K562 (cell line): Measurements from ENCODE around the gene DNAAF9. TPM values are rescaled to one million over a fixed set of nuclear protein-coding genes. Genes with fewer than 3 reads are reported as not detected.
"Not testable (repeated sequence)": the region's sequence is repeated elsewhere in the genome, so short reads cannot be mapped to it uniquely, and the experiment has no call there.

Source experiments
- ATAC-seq: fragments of 200-7000 bp; cut with Tn5 transposase; 3 replicates; pipeline ENCODE4 v1.9.1; 2020; ENCODE audit warnings: moderate library complexity
- BruUV-seq: library from RNA; stranded (reverse); fragments of 400-500 nt; replicated peaks from 2 replicates; lab custom pipeline; 2021; lab: Mats Ljungman, UMichigan
- CTCF ChIA-PET: fragments of 300-600 bp; formaldehyde crosslinking; extraction: SDS; loops from one replicate; lab custom pipeline; 2021; ENCODE audit warnings: low intra/inter-chr PET ratio; lab: Yijun Ruan, JAX
- POLR2A ChIA-PET: fragments of 300-600, 350-650 bp; sonication (Branson Sonifier 250); formaldehyde crosslinking; extraction: SDS; loops from one replicate; lab custom pipeline; 2021; ENCODE audit warnings: antibody characterized with exemption, inconsistent platforms; lab: Yijun Ruan, JAX
- DNase-seq, 4 experiments: peaks; one replicate each; pipeline versions ENCODE4 v3.0.0 to v3.0.0-alpha.2; 2011 to 2018; ENCODE audit warnings: low spot score in 3 of 4, mixed read lengths in 3 of 4; ENCODE audit errors: extremely low read depth in 1 of 4
- FAIRE-seq: peaks from 2 replicates; lab custom pipeline; 2011; peaks lifted over from hg19 to GRCh38; lab: Jason Lieb, UNC
- H2AFZ ChIP-seq: 2 replicates; pipeline ENCODE4 v1.6.0; 2011; ENCODE audit warnings: low read depth, low read length, control low read depth, inconsistent platforms
- H3K27ac ChIP-seq: fragments of 200-600 bp; 3 replicates; pipeline ENCODE4 v1.8.0; 2011; ENCODE audit warnings: low read depth, mild to moderate bottlenecking, control low read depth, inconsistent platforms, low read length, moderate library complexity, mixed read lengths; ENCODE audit errors: extremely low read depth
- H3K27me3 ChIP-seq, 2 experiments: fragments of 300-600 bp in 1 of 2; 2 replicates in 1 of 2; 3 replicates in 1 of 2; pipeline versions ENCODE4 v1.6.0 to v1.8.0; 2011; ENCODE audit warnings: inconsistent platforms in 2 of 2, low read length in 2 of 2, mild to moderate bottlenecking in 1 of 2, mixed read lengths in 1 of 2, moderate library complexity in 1 of 2; ENCODE audit not compliant: control insufficient read depth in 2 of 2, insufficient read depth in 2 of 2
- H3K36me3 ChIP-seq: fragments of 300-600 bp; 3 replicates; pipeline ENCODE4 v1.8.0; 2011; ENCODE audit warnings: mild to moderate bottlenecking, low read length, inconsistent platforms; ENCODE audit not compliant: control insufficient read depth, insufficient read depth
- H3K4me1 ChIP-seq, 2 experiments: fragments of 200-600 bp in 1 of 2; replicated peaks in 1 of 2; 2 replicates in 1 of 2; 3 replicates in 1 of 2; pipeline versions ENCODE4 v1.5.1 to v1.8.0; 2011; ENCODE audit warnings: inconsistent platforms in 2 of 2, low read length in 2 of 2, mild to moderate bottlenecking in 1 of 2, mixed read lengths in 1 of 2, moderate library complexity in 1 of 2; ENCODE audit not compliant: control insufficient read depth in 2 of 2, insufficient read depth in 2 of 2
- H3K4me2 ChIP-seq: 2 replicates; pipeline ENCODE4 v1.6.1; 2011; ENCODE audit warnings: low read length, control low read depth, inconsistent platforms, mixed read lengths; ENCODE audit not compliant: insufficient read depth
- H3K4me3 ChIP-seq: fragments of 200-600 bp; sonication (generic), shearing (Covaris generic); 2 replicates; pipeline ENCODE4 v1.5.1; 2016; ENCODE audit warnings: control low read depth, inconsistent platforms
- H3K79me2 ChIP-seq: fragments of 200-600 bp; 3 replicates; pipeline ENCODE4 v1.8.0; 2011; ENCODE audit warnings: low read length, inconsistent platforms; ENCODE audit not compliant: control insufficient read depth, insufficient read depth
- H3K9ac ChIP-seq, 2 experiments: 2 replicates each; pipeline versions ENCODE4 v1.6.0 to v1.6.1; 2011; ENCODE audit warnings: low read depth in 2 of 2, low read length in 2 of 2, control low read depth in 1 of 2, inconsistent platforms in 1 of 2, mild to moderate bottlenecking in 1 of 2, mixed read lengths in 1 of 2; ENCODE audit not compliant: insufficient read depth in 1 of 2
- H3K9me1 ChIP-seq: one replicate; pipeline ENCODE4 v1.6.0; 2011; ENCODE audit warnings: inconsistent platforms, mild to moderate bottlenecking, low read length, moderate library complexity; ENCODE audit not compliant: control insufficient read depth, insufficient read depth
- H3K9me3 ChIP-seq: replicated peaks from 2 replicates; pipeline ENCODE4 v1.5.1; 2011; ENCODE audit warnings: low read depth, low read length, inconsistent platforms; ENCODE audit not compliant: control insufficient read depth, insufficient read depth
- H4K20me1 ChIP-seq: replicated peaks from 2 replicates; pipeline ENCODE4 v1.6.1; 2011; ENCODE audit warnings: low read length, inconsistent platforms, mixed read lengths; ENCODE audit not compliant: control insufficient read depth, insufficient read depth
- CCAR2 ChIP-seq: fragments of 200-400 bp; formaldehyde crosslinking; IDR thresholded peaks from 2 replicates; pipeline ENCODE4 v1.6.1; 2017; ENCODE audit warnings: mild to moderate bottlenecking, low read depth, low read length
- CTBP1 ChIP-seq: fragments of 450-650 bp; IDR thresholded peaks from 2 replicates; pipeline ENCODE4 v1.6.1; 2016; ENCODE audit warnings: borderline replicate concordance
- MAFK ChIP-seq: IDR thresholded peaks from 2 replicates; pipeline ENCODE4 v1.6.1; 2011; ENCODE audit warnings: low read length, improper control_type of control experiment
- RBM25 ChIP-seq: fragments of 200-400 bp; formaldehyde crosslinking; IDR thresholded peaks from 2 replicates; pipeline ENCODE4 v1.6.1; 2018; ENCODE audit warnings: low read length, low read depth, moderate library complexity; ENCODE audit not compliant: severe bottlenecking
- ZNF121 ChIP-seq: sonication (generic); formaldehyde crosslinking; conservative IDR thresholded peaks from 2 replicates; pipeline ENCODE4 v1.8.0; 2022; ENCODE audit warnings: missing genetic modification reagents
- WGBS: fragments of 100-300 bp; shearing (Covaris generic); methylation state at CpG from one replicate; pipeline ENCODE4 v1.1.6; 2016; ENCODE audit warnings: low coverage, mixed read lengths; ENCODE audit not compliant: insufficient coverage; ENCODE audit errors: missing lambda C conversion rate; 5-methylcytosine and 5-hydroxymethylcytosine counted together
- in situ Hi-C: fragments of 300-500 bp; cut with MboI; formaldehyde crosslinking; loops from 4 replicates; pipeline ENCODE4 v1.15.0; 2018; ENCODE audit warnings: inconsistent platforms, mixed read lengths
- intact Hi-C: fragments of 100-400 bp; cut with micrococcal nuclease; formaldehyde crosslinking; loops from 2 replicates; pipeline ENCODE4 v1.14.2; 2022
- polyA plus RNA-seq, 8 experiments: library from polyadenylated mRNA; depleted of rRNA in 4 of 8; stranded (reverse) in 5 of 8; unstranded in 3 of 8; fragments of >200 nt; fragmentation: Nextera tagmentation in 2 of 8; fragmentation: Illumina TruSeq in 1 of 8; extraction: Ambion mirVana in 2 of 8; extraction: Trizol in 1 of 8; gene quantifications; 2 replicates each; pipeline versions ENCODE4 v1.2.1 to v1.2.3, GENCODE V29; 2011 to 2014; ENCODE audit warnings: inconsistent platforms in 1 of 8, missing spikeins in 1 of 8
- total RNA-seq, 7 experiments: library from RNA; depleted of rRNA in 6 of 7; stranded (reverse); fragments of >200 nt in 6 of 7; fragmentation: Illumina TruSeq in 2 of 7; extraction: Trizol in 2 of 7; gene quantifications; 2 replicates each; pipeline versions ENCODE4 v1.2.1 to v1.2.3, GENCODE V29; 2011 to 2021; ENCODE audit warnings: low replicate concordance in 1 of 7
- TF ChIP-seq, protein P1 (sequence below): sonication (generic); formaldehyde crosslinking; IDR thresholded peaks from 2 replicates; pipeline ENCODE4 v1.8.1; 2022; ENCODE audit warnings: missing genetic modification reagents
- TF ChIP-seq, protein P2 (sequence below): fragments of 450-650 bp; IDR thresholded peaks from 2 replicates; pipeline ENCODE4 v1.6.1; 2016; ENCODE audit warnings: low read depth

The DNAAF9 gene
- total and polyA plus RNA-seq, 9 of the 15 experiments (the other 6 are each of a cell fraction or from before 2014, with no cell fraction given): 0.42 to 2.9 (median 1.9) TPM

DNA sequence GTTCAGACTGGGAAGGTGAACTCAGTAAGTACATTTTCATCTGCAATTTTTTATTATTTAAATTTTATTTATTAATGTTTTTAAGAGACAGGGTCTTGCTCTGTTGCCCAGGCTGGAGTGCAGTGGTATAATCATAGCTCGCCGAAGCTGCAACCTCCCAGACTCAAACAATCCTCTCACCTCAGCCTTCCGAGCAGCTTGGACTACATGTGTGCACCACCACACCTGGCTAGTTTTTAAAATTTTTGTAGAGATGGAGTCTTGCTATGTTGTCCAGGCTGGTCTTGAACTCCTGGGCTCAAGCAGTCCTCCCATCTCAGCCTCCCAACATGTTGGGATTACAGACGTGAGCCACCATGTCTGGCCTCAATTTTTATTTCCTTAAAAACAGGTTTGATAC lies 19.3 kb upstream of the DNAAF9 start:
- in situ Hi-C loops, DNase-seq, CTCF ChIA-PET, H3K27me3 ChIP-seq, H3K79me2 ChIP-seq, H3K27ac ChIP-seq, H3K4me1 ChIP-seq, H3K4me2 ChIP-seq, H4K20me1 ChIP-seq, intact Hi-C loops, H3K4me3 ChIP-seq, H3K9me3 ChIP-seq, H3K9me1 ChIP-seq, H2AFZ ChIP-seq, ATAC-seq, H3K36me3 ChIP-seq, FAIRE-seq, BruUV-seq, H3K9ac ChIP-seq, POLR2A ChIA-PET: not testable (repeated sequence)
- TF ChIP-seq RBM25: peak; percentile 32
- TF ChIP-seq ZNF121: peak; percentile 83
- 34% methylated on average over 4 of the region's 4 CpGs for WGBS

DNA sequence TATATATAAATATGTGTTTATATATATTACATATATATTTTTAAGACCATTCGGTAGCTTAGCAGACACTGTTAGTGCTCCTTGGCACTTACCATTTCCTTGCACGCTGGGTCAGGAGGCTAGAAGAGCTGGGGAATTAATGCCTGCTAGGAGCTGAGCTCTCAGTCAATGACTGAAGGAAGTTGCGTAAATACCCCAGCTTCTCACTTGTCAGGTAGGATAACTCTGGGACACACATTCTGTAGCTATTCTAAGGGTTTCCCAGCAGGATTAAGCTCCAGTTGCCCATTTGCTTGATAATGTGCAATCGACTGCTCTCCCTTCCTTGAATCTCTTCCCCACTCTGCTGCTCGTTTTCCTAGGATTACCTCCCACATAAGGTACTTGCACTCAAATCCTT lies 15.7 kb upstream of the DNAAF9 start:
- H3K9me1 ChIP-seq: no peaks in the 10 kb centered on the region
- no peak overlapping the region for H3K4me2 ChIP-seq
- POLR2A ChIA-PET: no interaction called here
- no peak overlapping the region for H3K9ac ChIP-seq
- no peak overlapping the region for H2AFZ ChIP-seq
- in situ Hi-C loops (no loop called here), intact Hi-C loops (no loop called here)
- no peaks in the 10 kb centered on the region for H4K20me1 ChIP-seq
- peaks cover 0 to 8% of the 10 kb centered on the region in 2 experiments; a peak in 3 of 5 replicates for H3K4me1 ChIP-seq
- CTCF ChIA-PET: no interaction called here
- no peaks in the 10 kb centered on the region for H3K9me3 ChIP-seq
- H3K27ac ChIP-seq: no peak overlapping the region
- H3K79me2 ChIP-seq: no peaks in the 10 kb centered on the region
- 55% methylated on average over 5 of the region's 5 CpGs for WGBS
- no peaks in the 10 kb centered on the region for H3K27me3 ChIP-seq
- H3K36me3 ChIP-seq: no peaks in the 10 kb centered on the region
- H3K4me3 ChIP-seq: no peak overlapping the region
- BruUV-seq: no TSS peak
- ATAC-seq: no peak
- FAIRE-seq: no peak
- no peak for DNase-seq
- TF ChIP-seq MAFK: no peak
- TF ChIP-seq, protein P1, sequence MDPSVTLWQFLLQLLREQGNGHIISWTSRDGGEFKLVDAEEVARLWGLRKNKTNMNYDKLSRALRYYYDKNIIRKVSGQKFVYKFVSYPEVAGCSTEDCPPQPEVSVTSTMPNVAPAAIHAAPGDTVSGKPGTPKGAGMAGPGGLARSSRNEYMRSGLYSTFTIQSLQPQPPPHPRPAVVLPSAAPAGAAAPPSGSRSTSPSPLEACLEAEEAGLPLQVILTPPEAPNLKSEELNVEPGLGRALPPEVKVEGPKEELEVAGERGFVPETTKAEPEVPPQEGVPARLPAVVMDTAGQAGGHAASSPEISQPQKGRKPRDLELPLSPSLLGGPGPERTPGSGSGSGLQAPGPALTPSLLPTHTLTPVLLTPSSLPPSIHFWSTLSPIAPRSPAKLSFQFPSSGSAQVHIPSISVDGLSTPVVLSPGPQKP (CRISPR knock-in tag): no peak
- TF ChIP-seq, protein P2, sequence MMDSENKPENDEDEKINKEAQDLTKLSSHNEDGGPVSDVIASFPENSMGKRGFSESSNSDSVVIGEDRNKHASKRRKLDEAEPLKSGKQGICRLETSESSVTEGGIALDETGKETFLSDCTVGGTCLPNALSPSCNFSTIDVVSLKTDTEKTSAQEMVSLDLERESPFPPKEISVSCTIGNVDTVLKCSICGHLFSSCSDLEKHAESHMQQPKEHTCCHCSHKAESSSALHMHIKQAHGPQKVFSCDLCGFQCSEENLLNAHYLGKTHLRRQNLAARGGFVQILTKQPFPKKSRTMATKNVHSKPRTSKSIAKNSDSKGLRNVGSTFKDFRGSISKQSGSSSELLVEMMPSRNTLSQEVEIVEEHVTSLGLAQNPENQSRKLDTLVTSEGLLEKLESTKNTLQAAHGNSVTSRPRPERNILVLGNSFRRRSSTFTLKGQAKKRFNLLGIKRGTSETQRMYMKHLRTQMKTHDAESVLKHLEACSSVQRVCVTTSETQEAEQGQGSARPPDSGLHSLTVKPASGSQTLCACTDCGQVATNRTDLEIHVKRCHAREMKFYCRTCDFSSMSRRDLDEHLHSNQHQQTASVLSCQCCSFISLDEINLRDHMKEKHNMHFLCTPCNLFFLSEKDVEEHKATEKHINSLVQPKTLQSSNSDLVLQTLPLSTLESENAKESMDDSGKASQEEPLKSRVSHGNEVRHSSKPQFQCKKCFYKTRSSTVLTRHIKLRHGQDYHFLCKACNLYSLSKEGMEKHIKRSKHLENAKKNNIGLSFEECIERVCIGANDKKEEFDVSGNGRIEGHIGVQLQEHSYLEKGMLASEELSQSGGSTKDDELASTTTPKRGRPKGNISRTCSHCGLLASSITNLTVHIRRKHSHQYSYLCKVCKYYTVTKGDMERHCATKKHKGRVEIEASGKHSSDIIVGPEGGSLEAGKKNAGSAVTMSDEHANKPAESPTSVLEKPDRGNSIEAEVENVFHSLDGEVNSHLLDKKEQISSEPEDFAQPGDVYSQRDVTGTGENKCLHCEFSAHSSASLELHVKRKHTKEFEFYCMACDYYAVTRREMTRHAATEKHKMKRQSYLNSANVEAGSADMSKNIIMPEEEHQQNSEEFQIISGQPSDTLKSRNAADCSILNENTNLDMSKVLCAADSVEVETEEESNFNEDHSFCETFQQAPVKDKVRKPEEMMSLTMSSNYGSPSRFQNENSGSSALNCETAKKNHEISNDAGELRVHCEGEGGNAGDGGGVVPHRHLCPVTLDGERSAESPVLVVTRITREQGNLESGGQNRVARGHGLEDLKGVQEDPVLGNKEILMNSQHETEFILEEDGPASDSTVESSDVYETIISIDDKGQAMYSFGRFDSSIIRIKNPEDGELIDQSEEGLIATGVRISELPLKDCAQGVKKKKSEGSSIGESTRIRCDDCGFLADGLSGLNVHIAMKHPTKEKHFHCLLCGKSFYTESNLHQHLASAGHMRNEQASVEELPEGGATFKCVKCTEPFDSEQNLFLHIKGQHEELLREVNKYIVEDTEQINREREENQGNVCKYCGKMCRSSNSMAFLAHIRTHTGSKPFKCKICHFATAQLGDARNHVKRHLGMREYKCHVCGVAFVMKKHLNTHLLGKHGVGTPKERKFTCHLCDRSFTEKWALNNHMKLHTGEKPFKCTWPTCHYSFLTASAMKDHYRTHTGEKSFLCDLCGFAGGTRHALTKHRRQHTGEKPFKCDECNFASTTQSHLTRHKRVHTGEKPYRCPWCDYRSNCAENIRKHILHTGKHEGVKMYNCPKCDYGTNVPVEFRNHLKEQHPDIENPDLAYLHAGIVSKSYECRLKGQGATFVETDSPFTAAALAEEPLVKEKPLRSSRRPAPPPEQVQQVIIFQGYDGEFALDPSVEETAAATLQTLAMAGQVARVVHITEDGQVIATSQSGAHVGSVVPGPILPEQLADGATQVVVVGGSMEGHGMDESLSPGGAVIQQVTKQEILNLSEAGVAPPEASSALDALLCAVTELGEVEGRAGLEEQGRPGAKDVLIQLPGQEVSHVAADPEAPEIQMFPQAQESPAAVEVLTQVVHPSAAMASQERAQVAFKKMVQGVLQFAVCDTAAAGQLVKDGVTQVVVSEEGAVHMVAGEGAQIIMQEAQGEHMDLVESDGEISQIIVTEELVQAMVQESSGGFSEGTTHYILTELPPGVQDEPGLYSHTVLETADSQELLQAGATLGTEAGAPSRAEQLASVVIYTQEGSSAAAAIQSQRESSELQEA: no peak
- no peak for TF ChIP-seq CTBP1
- TF ChIP-seq CCAR2: no peak
